Heart left ventricle (tissue), 16 donors: ENCODE measurements around the gene DNAAF8. TPM values are rescaled to one million over a fixed set of nuclear protein-coding genes. Genes with fewer than 3 reads are reported as not detected.

Experiments
- ATAC-seq, 4 donors: fragments of 200-7000 bp; cut with Tn5 transposase; one replicate each; pipeline ENCODE4 v1.9.1; 2020 to 2022; ENCODE audit warnings: moderate library complexity in 4 of 4, mild to moderate bottlenecking in 3 of 4, moderate number of reproducible peaks in 1 of 4
- DNase-seq, 5 donors: peaks; one replicate each; pipeline ENCODE4 v3.0.0-alpha.2; 2020
- H3K27ac ChIP-seq, 12 donors: fragments of 200-600 bp; sonication (generic) in 4 of 12; one replicate each; pipeline versions ENCODE4 v1.5.0 to v1.8.0; 2016 to 2022; ENCODE audit warnings: mild to moderate bottlenecking in 2 of 12
- H3K27me3 ChIP-seq, 9 donors: fragments of 200-600 bp; sonication (generic) in 2 of 9; one replicate each; pipeline versions ENCODE4 v1.5.1 to v1.8.0; 2016 to 2022; ENCODE audit warnings: mild to moderate bottlenecking in 3 of 9
- H3K36me3 ChIP-seq, 9 donors: fragments of 200-600 bp; sonication (generic) in 2 of 9; one replicate each; pipeline versions ENCODE4 v1.5.0 to v1.8.0; 2018 to 2022; ENCODE audit warnings: mild to moderate bottlenecking in 2 of 9
- H3K4me1 ChIP-seq, 12 donors: fragments of 200-600 bp; sonication (generic) in 4 of 12; one replicate each; pipeline versions ENCODE4 v1.5.0 to v1.8.0; 2016 to 2022; ENCODE audit warnings: mild to moderate bottlenecking in 3 of 12
- H3K4me3 ChIP-seq, 12 donors: fragments of 200-600 bp; sonication (generic) in 4 of 12; one replicate each; pipeline versions ENCODE4 v1.5.0 to v1.8.0; 2017 to 2022; ENCODE audit warnings: mild to moderate bottlenecking in 9 of 12, moderate library complexity in 4 of 12
- H3K9me3 ChIP-seq, 12 donors: fragments of 200-600 bp; sonication (generic) in 4 of 12; one replicate each; pipeline versions ENCODE4 v1.5.0 to v1.8.0; 2016 to 2022; ENCODE audit warnings: mild to moderate bottlenecking in 1 of 12
- CTCF ChIP-seq, 12 donors: fragments of 200-600 bp; sonication (generic) in 4 of 12; IDR thresholded peaks; one replicate each; pipeline versions ENCODE4 v1.5.0 to v1.8.0; 2018 to 2022; ENCODE audit warnings: antibody characterized with exemption in 12 of 12, mild to moderate bottlenecking in 5 of 12
- POLR2A ChIP-seq, 2 donors: fragments of 450-650 bp; IDR thresholded peaks; one replicate each; pipeline ENCODE4 v1.6.1; 2017; ENCODE audit warnings: antibody characterized with exemption in 2 of 2, mild to moderate bottlenecking in 2 of 2, moderate library complexity in 2 of 2
- WGBS, 4 donors: extraction: QIAGEN DNeasy Blood & Tissue Kit in 2 of 4; methylation state at CpG; one replicate each; pipeline versions ENCODE4 v1.1.5 to v1.1.7; 2013 to 2018; 5-methylcytosine and 5-hydroxymethylcytosine counted together
- intact Hi-C, 10 donors: fragments of 100-400 bp; cut with DNase I; formaldehyde crosslinking; loops; one replicate each; pipeline versions ENCODE4 v1.11.1 to v1.14.2; 2022
- polyA plus RNA-seq, 2 donors: library from polyadenylated mRNA; stranded (reverse); fragments of 200-250 nt; gene quantifications; one replicate each; pipeline ENCODE4 v1.2.3, GENCODE V29; 2013
- total RNA-seq, 9 donors: library from RNA; depleted of rRNA in 2 of 9; stranded (reverse); fragments of >200 nt in 2 of 9; fragmentation: NEBNext Ultra II Directional in 3 of 9; extraction: Animal tissue kit (Norgen Biotek cat#: 25700) in 3 of 9; gene quantifications; one replicate each; pipeline versions ENCODE4 v1.1.0 to v1.2.4, GENCODE V29; 2016 to 2023
- donor health status: ischemic (EF 13 %, LVEDD 7.1; RV severe dilation, severe dysfunction).
- donor health status: healthy with polysubstance abuse.
- donor health status: DM: no; HTN: yes; CAD: no.
- donor health status: DM: no; HTN: no; CAD: no.
- donor health status: ischemic (EF 25% LVEDD 6.9; RV normal size, moderate dysfunction).
- donor health status: ischemic (EF 25% LVEDD 5.7; RV mildly dilated, moderate dysfunction).
- donor health status: healthy.
- donor health status: DM: yes; HTN: yes; CAD: no.
- donor health status: ischemic (EF 35%, LVEDD 5.7; RV mildly dilated, moderate dysfunction).
- donor health status: nonischemic (EF 11% LVEDD 7.7; RV severe dilation, severe dysfunction).
- donor health status: DM: yes; HTN: yes; CAD: no.
- donor health status: PGD.
- donor health status: ischemic (EF 29% LVEDD 5.4; RV normal size, mild dysfunction).
- donor health status: nonischemic (EF 23%, LVEDD 6.1; RV moderate dilation, normal function).

DNAAF8 gene
- total and polyA plus RNA-seq, 11 donors: 0.34 to 3.4 (median 0.91) TPM

GRCh38 chr16:4754865-4755264 is 20.5 kb downstream of the DNAAF8 start:
- Histone ChIP-seq H3K9me3 (peaks cover 0 to 9% (median 0%) of the 10 kb centered on the region in 12 donors), H3K4me1 (no peaks in the 10 kb centered on the region), H3K27me3 (no peaks in the 10 kb centered on the region), H3K4me3 (no peak overlapping the region), H3K27ac (no peak overlapping the region), H3K36me3 (peaks cover 0 to 98% (median 93%) of the 10 kb centered on the region in 9 donors)
- DNase-seq: no peak
- intact Hi-C loops: no loop called here
- WGBS, 4 donors: 95 to 99% (median 98%) methylated on average over 4 of the region's 4 CpGs
- ATAC-seq: no peak
- TF ChIP-seq CTCF (IDR thresholded peaks at IDR 0.05): no peak
- no peak for TF ChIP-seq POLR2A (IDR thresholded peaks at IDR 0.05)

GRCh38 chr16:4755687-4756086 is 21.4 kb downstream of the DNAAF8 start:
- no peak overlapping the region for H3K4me3 ChIP-seq
- no peak for DNase-seq
- no peaks in the 10 kb centered on the region for H3K4me1 ChIP-seq
- intact Hi-C loops: no loop called here
- peaks cover 0 to 99% (median 96%) of the 10 kb centered on the region in 9 donors for H3K36me3 ChIP-seq
- WGBS, 4 donors: 96 to 98% (median 97%) methylated on average over 6 of the region's 6 CpGs
- TF ChIP-seq POLR2A (IDR thresholded peaks at IDR 0.05) (no peak), CTCF (IDR thresholded peaks at IDR 0.05) (no peak)
- no peaks in the 10 kb centered on the region for H3K27me3 ChIP-seq
- H3K9me3 ChIP-seq: peaks cover 0 to 9% (median 0%) of the 10 kb centered on the region in 12 donors
- ATAC-seq: no peak
- H3K27ac ChIP-seq: no peak overlapping the region

GRCh38 chr16:4760221-4760910 is 26.0 kb downstream of the DNAAF8 start:
- no peak overlapping the region for H3K4me3 ChIP-seq
- 88 to 90% (median 90%) methylated on average over 23 of the region's 23 CpGs for WGBS, 4 donors
- DNase-seq (peak in 1 of 5 donors; percentile 56), ATAC-seq (no peak)
- no peak overlapping the region for H3K27ac ChIP-seq
- peaks cover 0 to 4% (median 0%) of the 10 kb centered on the region in 12 donors for H3K9me3 ChIP-seq
- H3K4me1 ChIP-seq: peaks cover 0 to 8% (median 5%) of the 10 kb centered on the region in 12 donors
- peaks cover 3 to 95% (median 89%) of the 10 kb centered on the region in 9 donors for H3K36me3 ChIP-seq
- TF ChIP-seq POLR2A (IDR thresholded peaks at IDR 0.05) (no peak), CTCF (IDR thresholded peaks at IDR 0.05) (no peak)
- H3K27me3 ChIP-seq: no peaks in the 10 kb centered on the region
- intact Hi-C loops: loop anchor here in 1 of 10 donors (10.0 kb wide), 1 partner anchor 194 kb away; the partner anchor contains the start of gene SEC14L5

GRCh38 chr16:4762205-4762604 is 27.9 kb downstream of the DNAAF8 start:
- no peak for ATAC-seq
- no peak overlapping the region for H3K4me3 ChIP-seq
- intact Hi-C loops: loop anchor here in 1 of 10 donors (10.0 kb wide), 1 partner anchor 193 kb away; the partner anchor contains the start of gene SEC14L5
- H3K36me3 ChIP-seq: peaks cover 3 to 80% (median 72%) of the 10 kb centered on the region in 9 donors
- peak in 1 of 5 donors; percentile 50 for DNase-seq
- H3K27ac ChIP-seq: no peak overlapping the region
- 78 to 91% (median 88%) methylated on average over 5 to 9 of the region's 9 CpGs for WGBS, 4 donors
- TF ChIP-seq POLR2A (IDR thresholded peaks at IDR 0.05) (no peak), CTCF (IDR thresholded peaks at IDR 0.05) (no peak)
- H3K27me3 ChIP-seq: no peaks in the 10 kb centered on the region
- peaks cover 7 to 21% (median 15%) of the 10 kb centered on the region in 12 donors for H3K4me1 ChIP-seq
- H3K9me3 ChIP-seq: no peaks in the 10 kb centered on the region
